TTC549 (cell line): ENCODE measurements around the gene CBR4.
"Not testable (repeated sequence)": the region's sequence is repeated elsewhere in the genome, so short reads cannot be mapped to it uniquely, and the experiment has no call there.

Experiments used
- FAIRE-seq: peaks from 2 replicates; lab custom pipeline; 2012; peaks lifted over from hg19 to GRCh38; lab: Jason Lieb, UNC

The CBR4 gene

GRCh38 chr4:168993714-168994510 lies 16.1 kb downstream of the CBR4 start:
- FAIRE-seq = no peak

GRCh38 chr4:168992952-168993482 lies 17.0 kb downstream of the CBR4 start:
- FAIRE-seq = not testable (repeated sequence)

GRCh38 chr4:168981942-168982341 lies 28.1 kb downstream of the CBR4 start:
- no peak for FAIRE-seq

GRCh38 chr4:168981460-168981859 lies 28.6 kb downstream of the CBR4 start:
- FAIRE-seq = no peak

GRCh38 chr4:168979338-168979737 lies 30.7 kb downstream of the CBR4 start:
- FAIRE-seq = no peak

- no peak for FAIRE-seq
Measured at GRCh38 chr4:168978001-168978700, 31.9 kb downstream of the CBR4 start.

GRCh38 chr4:168972596-168972995 lies 37.5 kb downstream of the CBR4 start:
- no peak for FAIRE-seq

- FAIRE-seq = no peak
Measured at GRCh38 chr4:168960716-168961115, 49.3 kb downstream of the CBR4 start.

GRCh38 chr4:168955674-168956073 lies 54.4 kb downstream of the CBR4 start:
- no peak for FAIRE-seq

GRCh38 chr4:168952821-168953246 lies 57.2 kb downstream of the CBR4 start:
- FAIRE-seq = not testable (repeated sequence)

- no peak for FAIRE-seq
Measured at GRCh38 chr4:168945291-168945690, 64.8 kb downstream of the CBR4 start.

GRCh38 chr4:168942985-168943384 lies 67.1 kb downstream of the CBR4 start:
- no peak for FAIRE-seq
